ENCODE results near the gene SFXN1.
"Not testable (repeated sequence)": the region's sequence is repeated elsewhere in the genome, so short reads cannot be mapped to it uniquely, and the experiment has no call there.

The SFXN1 gene

GRCh38 chr5:175501759-175502158, 23.4 kb downstream of the SFXN1 start:
- DNase-seq, result no peak

GRCh38 chr5:175507671-175508070, 29.3 kb downstream of the SFXN1 start:
- DNase-seq, result not testable (repeated sequence)

GRCh38 chr5:175508896-175509295, 30.5 kb downstream of the SFXN1 start:
- no peak for DNase-seq

GRCh38 chr5:175513297-175513696, 34.9 kb downstream of the SFXN1 start:
- DNase-seq, result no peak

- DNase-seq, result no peak
Observed at GRCh38 chr5:175513726-175514125, 35.4 kb downstream of the SFXN1 start.

- peak; percentile 75 for DNase-seq
Observed at GRCh38 chr5:175516933-175517823, 38.8 kb downstream of the SFXN1 start.

- peak; percentile 87 for DNase-seq
Observed at GRCh38 chr5:175517824-175518450, 39.6 kb downstream of the SFXN1 start.

GRCh38 chr5:175519006-175519405, 40.6 kb downstream of the SFXN1 start:
- DNase-seq, result no peak

- DNase-seq, result peak; percentile 74
Observed at GRCh38 chr5:175520321-175520720, 42.0 kb downstream of the SFXN1 start.

- no peak for DNase-seq
Observed at GRCh38 chr5:175520873-175521272, 42.5 kb downstream of the SFXN1 start.

GRCh38 chr5:175521313-175521833, 43.0 kb downstream of the SFXN1 start:
- DNase-seq, result peak; percentile 82

- no peak for DNase-seq
Observed at GRCh38 chr5:175523292-175523691, 44.9 kb downstream of the SFXN1 start.

- no peak for DNase-seq
Observed at GRCh38 chr5:175524211-175524610, 45.9 kb downstream of the SFXN1 start.

- DNase-seq, result no peak
Observed at GRCh38 chr5:175526691-175527090, 48.3 kb downstream of the SFXN1 start.

GRCh38 chr5:175531361-175531760, 53.0 kb downstream of the SFXN1 start:
- no peak for DNase-seq

GRCh38 chr5:175534070-175534932, 55.9 kb downstream of the SFXN1 start:
- peak; percentile 92 for DNase-seq

GRCh38 chr5:175535331-175535730, 57.0 kb downstream of the SFXN1 start:
- not testable (repeated sequence) for DNase-seq

GRCh38 chr5:175535796-175536195, 57.4 kb downstream of the SFXN1 start:
- DNase-seq, result no peak

GRCh38 chr5:175538576-175538975, 60.2 kb downstream of the SFXN1 start:
- DNase-seq, result no peak

GRCh38 chr5:175539936-175540335, 61.6 kb downstream of the SFXN1 start:
- no peak for DNase-seq

- DNase-seq, result no peak
Observed at GRCh38 chr5:175541264-175541663, 62.9 kb downstream of the SFXN1 start.

GRCh38 chr5:175542232-175542965, 64.0 kb downstream of the SFXN1 start:
- DNase-seq, result no peak

GRCh38 chr5:175542966-175543235, 64.5 kb downstream of the SFXN1 start:
- DNase-seq, result no peak
